CD4-positive, alpha-beta T cell treated with Interleukin-17A for 4 hours (primary cell): ENCODE data around the gene MRPL27.
"Not testable (repeated sequence)": the region's sequence is repeated elsewhere in the genome, so short reads cannot be mapped to it uniquely, and the experiment has no call there.

Source experiments
- DNase-seq: peaks from one replicate; pipeline ENCODE4 v3.0.0-alpha.2; 2020; ENCODE audit warnings: mixed read lengths

MRPL27 gene

DNA sequence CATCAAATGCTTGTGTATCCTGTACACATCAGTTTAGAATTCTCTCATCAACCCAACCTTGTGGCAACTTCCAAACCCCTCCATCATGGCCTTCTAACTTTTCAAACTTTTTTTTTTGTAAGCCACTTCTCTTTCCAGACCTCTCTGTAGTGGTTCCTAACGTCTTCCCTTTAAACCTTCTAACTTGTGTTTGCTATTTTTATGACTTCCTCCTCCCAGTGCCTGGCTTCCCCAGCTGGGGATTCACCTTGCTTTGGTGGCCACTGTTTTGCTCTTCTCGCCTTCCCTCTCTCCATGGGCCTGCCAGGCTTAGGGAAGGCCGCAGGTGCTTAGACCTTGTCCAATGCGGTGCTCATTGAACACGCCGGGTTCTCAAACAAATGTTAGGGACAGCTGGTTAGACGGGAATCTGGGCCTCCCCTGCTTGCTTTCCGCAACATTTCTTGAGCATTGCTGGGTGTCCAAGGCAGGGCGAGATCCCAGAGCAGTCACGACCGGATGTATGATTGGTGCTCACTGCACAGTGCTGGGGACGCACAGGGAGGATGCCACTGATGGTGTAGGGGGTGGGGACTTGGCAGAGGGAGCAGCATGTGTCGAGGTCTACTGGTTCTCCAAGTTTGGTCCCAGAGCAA, 28.1 kb downstream of the MRPL27 start:
- no peak for DNase-seq

GRCh38 chr17:50339381-50339780, 33.6 kb downstream of the MRPL27 start:
- no peak for DNase-seq

DNA sequence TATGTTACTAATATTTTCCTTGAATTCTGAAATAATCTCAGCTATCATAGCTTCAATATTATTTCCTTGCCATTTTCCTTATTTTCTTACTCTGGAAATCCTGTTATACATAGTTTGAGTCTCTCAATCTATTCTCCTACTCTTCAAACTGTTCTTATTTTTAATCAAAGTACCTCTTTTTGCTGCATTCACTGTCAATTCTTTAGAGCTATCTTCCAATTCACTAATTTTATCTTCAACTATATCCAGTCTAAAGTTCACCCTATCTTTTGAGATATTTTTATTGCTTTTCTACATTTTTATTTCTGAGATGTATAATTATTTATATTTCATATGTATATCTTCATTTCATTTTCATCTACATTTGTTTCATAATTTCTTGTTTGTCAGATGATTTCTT, 34.3 kb downstream of the MRPL27 start:
- no peak for DNase-seq

DNA sequence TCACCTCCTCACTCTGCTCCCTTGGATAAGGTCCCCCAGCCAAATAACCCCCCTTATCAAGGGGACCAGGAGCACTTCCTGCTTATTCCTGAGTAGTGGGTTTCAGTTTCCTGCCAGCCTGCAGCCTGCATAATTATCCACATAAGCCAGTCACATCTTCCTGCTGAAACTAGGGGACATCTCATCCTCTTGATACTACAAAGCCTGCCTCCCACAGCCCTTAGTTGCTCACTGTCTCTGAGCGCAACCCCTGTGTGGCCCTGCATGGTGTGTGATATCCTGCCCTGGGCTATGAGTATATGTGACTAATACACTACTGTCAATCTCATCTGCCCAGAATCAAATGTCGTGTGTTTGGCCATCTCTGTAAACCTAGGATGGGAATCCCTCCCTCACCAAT, 35.0 kb downstream of the MRPL27 start:
- DNase-seq = no peak

GRCh38 chr17:50333291-50334057, 39.5 kb downstream of the MRPL27 start:
- DNase-seq = not testable (repeated sequence)

DNA sequence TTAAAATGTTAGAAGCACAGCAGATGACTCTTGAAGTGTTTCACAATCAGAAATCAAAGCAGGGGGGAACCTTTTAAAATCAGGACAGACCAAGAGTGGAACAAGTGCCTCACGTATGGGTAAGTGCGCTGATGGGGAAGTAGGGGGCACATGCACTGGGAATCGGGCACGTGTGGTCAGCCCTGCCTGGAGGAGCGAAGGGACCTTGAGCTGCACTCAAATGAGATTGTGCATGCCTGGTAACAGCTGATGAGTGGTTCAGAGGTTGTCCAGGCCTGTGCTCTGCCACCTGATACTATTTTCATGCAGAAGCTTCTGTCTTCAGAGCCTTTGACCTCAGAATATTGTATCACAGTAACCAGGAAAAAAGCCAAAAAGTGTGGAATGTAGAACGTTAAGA, 40.8 kb downstream of the MRPL27 start:
- no peak for DNase-seq

DNA sequence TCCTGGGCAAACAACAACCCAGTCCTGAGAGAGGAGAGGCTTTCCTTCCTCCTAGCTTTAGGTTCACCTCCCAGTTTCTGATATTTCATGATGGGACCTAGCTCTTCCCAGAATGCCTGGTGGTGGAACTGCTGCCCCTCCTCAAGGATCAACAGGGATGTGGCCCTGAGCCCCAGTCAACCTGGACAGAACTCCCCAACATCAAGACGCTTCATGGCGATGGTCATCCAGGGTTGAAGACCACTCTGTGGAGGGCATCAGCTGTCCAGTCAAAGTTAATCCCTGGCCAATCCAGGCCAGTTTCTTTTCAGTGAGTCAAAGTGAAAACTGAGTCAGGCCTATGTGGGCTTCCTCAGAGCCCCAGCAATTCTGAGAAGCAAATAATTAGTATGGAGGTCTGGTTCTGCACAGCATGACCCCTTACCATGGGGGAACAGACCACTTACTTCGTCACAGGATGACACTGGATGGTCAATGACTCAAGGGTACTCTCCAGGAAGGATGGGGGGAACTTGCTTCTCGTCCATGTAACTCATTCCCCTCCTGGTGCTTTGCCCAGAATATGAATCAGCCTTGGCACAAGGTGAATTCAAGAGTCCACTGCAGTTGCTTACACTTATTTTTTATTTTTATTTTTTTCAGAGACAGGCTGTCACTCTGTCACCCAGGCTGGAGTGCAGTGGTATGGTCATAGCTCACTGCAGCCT, 41.7 kb downstream of the MRPL27 start:
- no peak for DNase-seq

DNA sequence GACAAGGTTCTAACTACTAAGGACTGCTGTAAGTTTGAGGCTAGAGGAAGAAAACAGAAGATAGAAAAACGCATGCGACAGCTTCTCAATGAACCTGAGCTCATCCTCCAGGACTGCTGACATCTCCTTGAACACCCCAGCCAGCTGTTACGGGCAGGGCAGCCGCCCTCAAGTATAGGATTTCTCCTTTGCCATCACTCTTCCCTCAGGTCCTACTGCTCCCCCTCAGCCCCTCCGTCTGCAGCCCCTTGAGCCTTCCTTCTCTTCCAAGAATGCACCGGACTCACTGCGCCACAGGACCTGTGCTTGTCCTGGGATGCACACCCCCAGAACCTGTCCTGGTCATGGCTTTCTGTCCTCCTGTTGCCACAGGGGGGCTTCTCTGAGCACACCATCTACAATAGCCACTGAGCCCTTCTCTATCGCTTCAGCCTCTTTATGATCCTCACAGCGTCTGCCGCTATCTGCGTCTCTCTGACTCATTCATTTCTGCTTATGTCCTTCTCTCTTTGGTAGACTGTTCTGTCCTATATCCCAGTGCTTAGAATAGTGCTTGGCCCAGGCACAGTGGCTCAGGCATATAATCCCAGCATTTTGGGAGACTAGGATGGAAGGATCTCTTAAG, 42.7 kb downstream of the MRPL27 start:
- DNase-seq = no peak

DNA sequence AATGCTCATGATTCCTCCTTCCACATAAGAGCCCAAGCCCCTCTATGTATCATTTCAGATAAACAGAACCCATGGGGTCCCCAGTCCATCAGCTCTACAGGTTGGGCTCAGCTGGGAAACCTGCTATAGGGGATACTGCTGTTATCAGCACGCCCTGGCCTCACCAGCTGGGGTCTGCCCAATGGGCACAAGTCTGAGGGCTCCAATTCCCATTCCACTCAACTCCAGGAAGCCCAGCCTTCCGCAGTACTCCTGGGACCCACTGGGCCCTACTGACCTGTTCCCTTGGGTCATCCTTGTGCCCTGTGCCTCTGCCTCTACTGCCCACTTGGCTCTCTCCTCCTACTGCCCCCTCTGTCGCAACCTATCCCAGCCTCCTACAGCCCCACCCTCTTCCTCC, 43.3 kb downstream of the MRPL27 start:
- DNase-seq = no peak

DNA sequence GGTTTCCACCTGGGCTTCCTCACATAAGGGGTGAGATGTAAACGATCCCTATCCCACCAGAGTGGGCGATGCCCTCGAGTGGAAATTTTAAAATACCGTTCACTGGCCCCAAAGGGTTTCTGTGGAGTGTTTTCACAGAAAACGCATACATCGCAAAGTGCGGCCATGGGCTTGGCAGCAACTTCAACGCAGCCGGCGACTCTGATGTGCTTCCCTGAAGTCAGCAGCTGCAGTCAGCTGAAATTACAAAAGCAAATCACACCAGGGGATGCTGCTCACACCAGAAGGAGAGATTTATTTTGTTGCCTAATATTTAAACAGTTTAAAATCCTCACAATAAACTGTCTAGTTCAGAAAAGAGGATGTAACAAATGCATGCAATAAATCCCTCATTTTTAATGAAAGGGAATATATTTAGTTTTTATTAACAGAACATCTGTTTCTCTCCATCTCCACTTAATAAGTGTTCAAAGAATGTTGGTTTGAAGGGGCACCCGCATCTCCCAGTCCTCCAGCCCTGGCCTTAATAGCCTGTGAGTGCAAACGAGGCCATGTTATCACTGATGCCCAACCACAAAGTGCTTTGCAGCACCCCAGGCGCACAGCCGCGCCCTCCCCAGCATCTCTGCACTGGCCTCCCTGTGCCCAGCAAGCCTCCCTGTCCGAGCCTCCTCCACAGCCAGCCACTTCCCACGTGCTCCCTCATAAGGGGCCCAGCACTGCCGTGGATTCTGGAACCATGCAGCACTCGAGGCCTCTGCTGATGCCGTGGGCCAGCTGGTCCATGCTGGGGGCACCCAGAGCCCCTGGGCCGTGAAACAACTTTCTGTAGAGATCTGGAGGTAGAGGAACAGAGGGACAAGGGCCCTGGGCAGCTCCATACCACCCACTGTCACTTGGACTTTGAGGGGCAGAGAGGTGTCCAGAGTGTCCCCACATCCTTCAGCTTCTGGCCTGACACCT, 44.3 kb downstream of the MRPL27 start:
- DNase-seq = no peak

DNA sequence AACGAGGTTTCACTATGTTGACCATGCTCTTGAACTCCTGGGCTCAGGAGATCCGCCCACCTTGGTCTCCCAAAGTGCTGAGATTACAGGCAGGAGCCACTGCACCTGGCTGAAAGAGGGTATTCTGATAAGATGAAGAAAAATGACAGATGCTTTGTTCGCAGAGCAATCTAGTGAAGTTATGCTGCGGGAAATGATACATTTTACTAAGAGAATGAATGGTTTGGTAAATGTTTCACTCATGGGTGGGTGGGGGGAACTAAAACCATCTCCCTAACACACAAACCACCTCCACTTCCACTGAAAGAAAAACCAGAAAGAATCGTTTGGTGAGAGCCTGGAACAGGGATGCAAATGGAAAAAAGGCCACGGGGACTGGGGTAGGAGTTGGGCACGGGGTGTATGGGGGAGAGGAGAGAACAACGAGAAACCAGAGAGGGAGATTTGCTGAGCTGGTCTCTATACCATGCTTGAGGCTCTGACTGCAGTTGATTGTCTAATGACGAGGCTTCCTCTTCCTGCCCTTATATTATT, 46.1 kb downstream of the MRPL27 start:
- DNase-seq = no peak

DNA sequence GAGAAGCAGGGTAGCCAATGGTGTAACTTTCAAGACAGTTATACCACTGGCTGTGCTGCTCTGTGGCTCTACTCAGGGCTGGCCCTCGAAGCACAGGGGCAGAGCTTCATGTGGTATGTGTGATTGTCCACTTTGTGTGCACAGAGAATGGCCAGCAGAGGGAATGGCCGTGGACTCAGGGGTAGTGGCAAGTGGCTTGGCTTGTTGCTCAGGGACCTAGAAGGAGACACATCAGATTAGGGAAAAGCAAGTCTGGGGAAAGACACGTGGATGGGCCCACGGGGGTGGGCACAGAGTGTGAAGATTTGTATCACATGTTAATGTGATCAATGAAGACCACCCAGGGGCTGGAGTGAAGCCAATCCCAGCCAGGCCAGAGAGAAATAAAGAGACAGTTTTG, 47.1 kb downstream of the MRPL27 start:
- no peak for DNase-seq

DNA sequence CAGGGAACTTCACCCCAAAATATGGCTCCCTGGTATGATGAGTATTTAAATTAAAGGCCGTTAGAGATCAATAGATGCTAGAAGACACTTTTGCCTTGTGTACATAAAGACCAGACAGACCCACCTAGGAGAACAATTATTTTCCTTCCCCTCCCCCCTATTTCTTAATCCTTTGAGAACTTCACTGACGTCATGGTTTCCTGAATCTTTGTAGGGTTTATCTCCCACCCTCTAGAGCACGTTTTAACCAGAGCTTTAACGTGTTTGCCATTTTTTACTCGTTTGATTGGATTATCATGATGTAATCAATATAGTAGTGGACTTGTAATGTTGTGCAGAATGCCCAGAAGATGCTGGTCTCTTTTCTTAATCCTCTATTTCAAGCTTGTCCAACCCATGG, 49.9 kb downstream of the MRPL27 start:
- DNase-seq = no peak

DNA sequence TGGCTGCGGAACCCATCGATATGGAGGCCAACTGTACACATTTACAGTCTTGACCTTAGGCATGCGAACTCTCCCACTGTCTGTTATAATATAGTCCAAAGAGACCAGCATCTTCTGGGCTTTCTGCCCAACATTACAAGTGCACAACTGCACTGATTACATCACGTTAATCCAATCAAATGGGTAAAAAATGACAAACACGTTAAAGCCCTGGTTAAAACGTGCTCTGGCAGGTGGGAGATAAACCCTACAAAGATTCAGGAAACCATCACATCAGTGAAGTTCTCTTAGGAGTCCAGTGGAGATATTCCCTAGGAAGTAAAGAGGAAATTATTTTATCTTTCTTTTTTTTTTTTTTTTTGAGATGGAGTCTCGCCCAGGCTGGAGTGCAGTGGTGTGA, 50.7 kb downstream of the MRPL27 start:
- no peak for DNase-seq

GRCh38 chr17:50319306-50320004, 53.5 kb downstream of the MRPL27 start:
- DNase-seq = no peak

GRCh38 chr17:50318501-50319285, 54.3 kb downstream of the MRPL27 start:
- no peak for DNase-seq
